Measurements from ENCODE around the gene GPR132.

GPR132 gene

GRCh38 chr14:105026802-105027563, 38.2 kb downstream of the GPR132 start:
- H3K9ac ChIP-seq, result no peak overlapping the region
- no peak overlapping the region for H2AFZ ChIP-seq
- no peaks in the 10 kb centered on the region for H3K9me3 ChIP-seq (ENCODE audit: control insufficient read depth, low read length)
- no peaks in the 10 kb centered on the region for H3K79me2 ChIP-seq
- no peak for TF ChIP-seq CTCF (IDR thresholded peaks at IDR 0.05)
- H3K27ac ChIP-seq, result no peak overlapping the region
- H3K27me3 ChIP-seq (ENCODE audit: control insufficient read depth, insufficient read depth, low read length), result no peaks in the 10 kb centered on the region
- H3K4me1 ChIP-seq, result no peaks in the 10 kb centered on the region
- no peaks in the 10 kb centered on the region for H3K36me3 ChIP-seq (ENCODE audit: control insufficient read depth, insufficient read depth, low read length)
- H3K4me2 ChIP-seq (ENCODE audit: low read length), result no peak overlapping the region
- H3K4me3 ChIP-seq (ENCODE audit: low read depth, low read length), result no peak overlapping the region

- H2AFZ ChIP-seq, result no peak overlapping the region
- H3K79me2 ChIP-seq, result no peaks in the 10 kb centered on the region
- H3K9ac ChIP-seq, result no peak overlapping the region
- H3K4me1 ChIP-seq, result no peaks in the 10 kb centered on the region
- no peak overlapping the region for H3K4me2 ChIP-seq (ENCODE audit: low read length)
- H3K27me3 ChIP-seq (ENCODE audit: control insufficient read depth, insufficient read depth, low read length), result no peaks in the 10 kb centered on the region
- no peaks in the 10 kb centered on the region for H3K36me3 ChIP-seq (ENCODE audit: control insufficient read depth, insufficient read depth, low read length)
- no peak overlapping the region for H3K4me3 ChIP-seq (ENCODE audit: low read depth, low read length)
- TF ChIP-seq CTCF (IDR thresholded peaks at IDR 0.05), result no peak
- H3K9me3 ChIP-seq (ENCODE audit: control insufficient read depth, low read length), result no peaks in the 10 kb centered on the region
- H3K27ac ChIP-seq, result no peak overlapping the region
Observed at GRCh38 chr14:105026033-105026785, 39.0 kb downstream of the GPR132 start.

GRCh38 chr14:105025429-105025828, 39.8 kb downstream of the GPR132 start:
- no peaks in the 10 kb centered on the region for H3K9me3 ChIP-seq (ENCODE audit: control insufficient read depth, low read length)
- no peaks in the 10 kb centered on the region for H3K36me3 ChIP-seq (ENCODE audit: control insufficient read depth, insufficient read depth, low read length)
- no peak overlapping the region for H3K4me3 ChIP-seq (ENCODE audit: low read depth, low read length)
- H3K79me2 ChIP-seq, result no peaks in the 10 kb centered on the region
- H3K4me2 ChIP-seq (ENCODE audit: low read length), result no peak overlapping the region
- TF ChIP-seq CTCF (IDR thresholded peaks at IDR 0.05), result no peak
- H3K27ac ChIP-seq, result no peak overlapping the region
- H3K27me3 ChIP-seq (ENCODE audit: control insufficient read depth, insufficient read depth, low read length), result no peaks in the 10 kb centered on the region
- H3K9ac ChIP-seq, result no peak overlapping the region
- H3K4me1 ChIP-seq, result no peaks in the 10 kb centered on the region
- no peak overlapping the region for H2AFZ ChIP-seq

- Histone ChIP-seq H3K9ac (no peak overlapping the region), H3K79me2 (peaks cover 12% of the 10 kb centered on the region), H2AFZ (no peak overlapping the region), H3K4me3 (ENCODE audit: low read depth, low read length) (no peak overlapping the region), H3K4me2 (ENCODE audit: low read length) (no peak overlapping the region), H3K9me3 (ENCODE audit: control insufficient read depth, low read length) (no peaks in the 10 kb centered on the region), H3K27ac (no peak overlapping the region), H3K36me3 (ENCODE audit: control insufficient read depth, insufficient read depth, low read length) (no peaks in the 10 kb centered on the region), H3K4me1 (no peaks in the 10 kb centered on the region), H3K27me3 (ENCODE audit: control insufficient read depth, insufficient read depth, low read length) (no peaks in the 10 kb centered on the region)
- TF ChIP-seq CTCF (IDR thresholded peaks at IDR 0.05), result no peak
Observed at GRCh38 chr14:105023791-105024480, 41.3 kb downstream of the GPR132 start.
